ENCODE data around the gene TMC3.

The TMC3 gene

DNA sequence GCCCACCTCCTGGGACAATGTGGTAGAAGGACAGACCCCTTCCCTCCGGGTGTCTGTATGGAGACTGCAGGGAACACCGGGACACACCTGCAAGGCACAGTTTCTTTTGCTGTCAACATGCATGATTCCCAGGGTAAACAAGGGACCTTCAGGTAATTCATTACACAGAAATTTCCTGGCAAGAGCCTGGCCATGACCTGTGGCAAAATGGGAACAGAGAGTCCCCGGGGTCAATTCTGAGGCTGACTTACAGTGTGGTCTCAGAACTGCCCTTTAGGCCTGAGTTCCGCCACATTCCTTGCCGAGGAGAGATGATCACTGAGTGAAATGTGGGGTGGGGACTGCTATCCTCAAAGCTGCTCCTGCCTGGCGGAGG, 56.4 kb downstream of the TMC3 start:
- DNase-seq: no peak

DNA sequence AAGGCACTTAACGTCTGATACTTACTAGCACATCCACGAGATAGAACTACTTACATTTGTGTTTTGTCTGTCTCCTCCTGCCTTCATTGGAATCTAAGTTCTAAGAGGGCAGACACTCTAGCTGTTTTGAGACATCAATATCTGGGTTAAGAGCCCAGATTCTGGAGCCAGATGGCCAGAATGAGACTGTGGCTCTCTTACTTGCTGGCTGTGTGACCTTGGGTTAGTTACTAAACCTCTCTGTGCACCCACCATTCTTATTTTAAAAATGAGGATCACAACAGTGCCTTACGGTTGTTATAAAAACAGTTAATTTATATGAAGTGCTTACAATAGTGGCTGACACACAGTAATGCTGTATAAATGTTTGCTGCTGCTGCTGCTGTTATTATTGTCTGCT, 57.7 kb downstream of the TMC3 start:
- no peak for DNase-seq

DNA sequence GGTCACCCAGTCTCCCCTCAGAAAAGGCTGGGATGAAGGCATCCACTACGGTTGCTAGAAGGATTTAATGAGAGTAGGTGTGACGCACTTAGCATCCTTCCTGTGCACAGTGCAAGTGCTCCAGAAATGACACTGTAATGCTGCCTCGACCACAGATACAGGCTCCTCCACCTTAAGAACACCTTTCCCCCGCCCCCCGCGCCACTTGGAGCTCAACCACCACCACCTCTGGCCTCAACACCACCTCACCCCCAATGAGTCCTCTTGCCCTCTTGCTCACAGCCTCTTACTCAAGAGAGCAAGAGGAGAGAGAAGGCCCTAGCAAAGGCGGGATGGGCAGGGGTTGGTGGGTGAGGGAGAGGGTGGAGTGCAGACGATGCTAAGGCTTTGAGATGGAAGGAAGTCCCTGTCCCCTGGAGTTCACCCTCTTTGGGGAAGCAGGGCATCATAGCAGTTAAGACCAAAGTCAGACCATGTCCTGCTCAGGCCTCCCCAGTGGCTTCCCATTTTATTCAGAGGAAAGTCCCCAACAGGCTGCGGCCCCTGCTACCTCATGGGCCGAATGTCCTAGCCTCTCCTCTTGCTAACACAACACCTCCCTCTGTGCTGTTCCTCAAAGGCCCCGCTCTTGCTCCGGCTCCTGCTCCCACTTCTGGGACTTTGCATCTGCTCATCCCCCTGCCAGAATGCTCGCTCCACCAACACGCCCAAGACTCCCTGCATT, 58.4 kb downstream of the TMC3 start:
- DNase-seq: no peak

DNA sequence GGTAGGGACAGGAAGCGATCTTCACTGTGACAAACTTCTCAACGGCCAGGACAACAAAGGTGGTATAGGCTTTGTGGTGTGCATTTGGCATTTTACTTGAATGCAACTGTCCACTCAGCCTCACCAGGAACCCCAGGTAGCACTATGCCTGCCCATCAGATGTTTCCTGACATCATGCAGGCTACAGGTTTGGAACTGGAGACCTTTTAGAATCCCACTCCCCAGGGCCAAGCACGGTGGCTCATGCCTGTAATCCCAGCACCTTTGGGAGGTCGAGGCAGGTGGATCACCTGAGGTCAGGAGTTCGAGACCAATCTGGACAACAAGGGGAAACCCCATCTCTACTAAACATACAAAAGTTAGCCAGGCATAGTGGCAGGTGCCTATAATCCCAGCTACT, 59.6 kb downstream of the TMC3 start:
- no peak for DNase-seq

GRCh38 chr15:81313686-81314085, 60.3 kb downstream of the TMC3 start:
- DNase-seq: no peak

DNA sequence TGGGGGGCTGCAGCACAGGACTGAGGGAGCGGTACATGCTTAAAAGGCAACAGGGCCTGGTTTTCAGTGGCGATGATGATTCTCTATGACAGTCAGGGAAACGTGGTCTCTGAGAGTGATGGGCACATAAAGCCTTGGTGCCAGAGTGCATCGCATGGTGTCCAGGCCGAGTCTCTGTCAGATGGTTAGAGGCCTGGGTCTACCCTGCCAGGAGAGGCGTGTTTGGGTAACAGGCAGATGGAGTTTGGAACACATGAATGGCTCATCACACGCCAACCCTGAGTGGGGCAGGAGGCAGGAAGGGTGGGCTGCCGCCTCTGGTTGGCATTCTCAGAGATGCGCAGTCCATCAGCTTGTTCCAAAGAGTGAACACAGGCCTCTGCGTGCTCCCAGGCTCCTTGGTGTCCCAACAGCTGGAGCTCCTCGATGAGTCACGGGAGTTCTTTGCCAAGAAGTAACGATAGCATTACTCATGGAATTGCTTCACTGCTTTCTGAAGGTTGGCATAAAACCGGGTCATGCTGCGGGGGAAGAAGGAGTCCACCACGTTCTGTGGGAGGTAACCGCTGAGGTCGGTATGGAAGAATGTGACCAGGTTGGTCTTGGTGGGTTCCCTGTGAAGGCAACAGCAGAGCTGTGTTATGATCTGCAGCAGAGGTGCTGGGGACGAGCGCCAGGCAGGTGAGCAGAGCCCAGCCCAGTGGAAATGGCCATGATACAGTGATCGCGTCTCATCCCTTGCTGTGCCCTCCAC, 61.0 kb downstream of the TMC3 start:
- DNase-seq: no peak

GRCh38 chr15:81311752-81312464, 62.1 kb downstream of the TMC3 start:
- DNase-seq: no peak

DNA sequence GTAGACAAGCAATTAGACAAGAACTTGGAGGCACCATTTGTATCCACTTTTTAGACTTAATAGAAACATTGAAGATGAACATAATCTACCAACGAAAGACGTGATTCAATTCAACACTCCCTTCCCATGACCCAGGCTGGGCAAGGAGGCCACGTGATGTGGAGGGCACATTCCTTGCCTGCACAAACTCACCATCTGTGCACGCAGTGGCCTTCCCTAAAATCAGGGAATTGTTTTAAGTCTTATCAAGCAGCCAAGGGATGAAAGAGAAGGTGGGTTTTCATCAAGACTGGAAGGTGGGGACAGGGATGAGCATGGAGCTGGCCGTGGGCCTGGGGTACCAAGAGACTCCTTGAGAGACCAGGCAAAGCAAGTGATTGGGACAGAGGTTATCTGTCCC, 63.5 kb downstream of the TMC3 start:
- no peak for DNase-seq

- no peak for DNase-seq
These were observed 64.2 kb downstream of the TMC3 start for GRCh38 chr15:81309647-81310450.

GRCh38 chr15:81308260-81308659, 65.8 kb downstream of the TMC3 start:
- no peak for DNase-seq

DNA sequence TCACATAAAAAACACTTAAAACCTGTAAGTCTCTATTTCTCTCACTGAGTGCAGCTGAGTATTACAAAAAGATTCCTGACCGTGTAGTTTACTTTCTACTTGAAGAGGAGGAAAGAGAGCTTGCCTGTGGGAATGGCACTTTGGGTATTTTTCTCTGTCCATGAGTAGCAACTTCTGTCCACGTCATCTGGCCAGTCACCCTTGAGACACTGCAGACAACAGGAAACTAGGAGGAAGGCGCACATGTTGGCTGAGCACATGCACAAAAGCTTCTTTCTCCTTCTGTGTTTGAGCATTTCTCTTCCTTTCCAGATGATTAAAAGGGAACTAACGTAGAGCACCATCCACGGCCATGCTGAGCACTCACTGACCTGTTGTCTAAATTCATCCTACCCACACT, 69.8 kb downstream of the TMC3 start:
- no peak for DNase-seq

DNA sequence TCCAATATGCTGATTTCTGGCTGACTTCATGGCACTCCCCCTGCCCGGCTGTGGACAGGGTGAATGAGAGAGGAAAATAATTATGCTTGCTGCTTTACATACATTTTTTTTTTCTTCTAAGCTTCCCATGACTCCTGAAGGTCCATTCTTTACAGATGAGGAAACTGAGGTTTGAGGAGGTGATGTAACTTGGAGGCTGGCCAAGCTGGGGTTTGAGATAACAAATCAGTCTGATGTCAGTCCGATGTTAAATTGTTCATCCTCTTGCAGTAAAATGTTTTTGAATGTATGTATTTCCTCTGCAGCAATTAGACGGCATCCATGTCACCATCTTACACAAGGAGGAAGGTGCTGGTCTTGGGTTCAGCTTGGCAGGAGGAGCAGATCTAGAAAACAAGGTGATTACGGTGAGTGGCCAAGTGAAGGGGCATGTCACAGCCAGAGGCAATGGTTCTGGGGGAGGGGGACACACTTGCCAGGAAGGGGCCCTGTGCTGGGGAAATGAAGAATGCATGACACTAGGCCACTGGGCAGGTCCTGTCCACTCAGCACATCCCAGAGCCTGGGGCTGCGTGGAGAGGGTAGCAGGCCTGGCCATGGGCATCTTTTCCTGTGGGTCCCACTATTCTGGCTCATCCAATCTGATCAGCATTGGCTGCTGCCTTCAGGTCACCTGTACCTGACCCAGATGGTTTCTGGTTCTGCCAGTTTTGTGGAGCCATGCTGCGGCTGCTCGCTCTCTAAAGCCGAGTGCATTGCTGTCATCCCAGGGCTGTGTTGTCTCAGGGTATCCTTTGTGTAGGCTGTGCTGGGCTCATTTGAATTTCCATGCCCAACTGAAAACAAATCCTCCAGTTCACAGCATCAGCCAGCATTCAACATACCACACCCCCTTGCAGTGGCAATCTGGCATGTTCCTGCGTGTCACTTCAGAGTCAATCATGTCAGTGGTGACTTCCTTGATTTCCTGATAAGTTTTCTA, 70.5 kb downstream of the TMC3 start:
- DNase-seq: no peak

DNA sequence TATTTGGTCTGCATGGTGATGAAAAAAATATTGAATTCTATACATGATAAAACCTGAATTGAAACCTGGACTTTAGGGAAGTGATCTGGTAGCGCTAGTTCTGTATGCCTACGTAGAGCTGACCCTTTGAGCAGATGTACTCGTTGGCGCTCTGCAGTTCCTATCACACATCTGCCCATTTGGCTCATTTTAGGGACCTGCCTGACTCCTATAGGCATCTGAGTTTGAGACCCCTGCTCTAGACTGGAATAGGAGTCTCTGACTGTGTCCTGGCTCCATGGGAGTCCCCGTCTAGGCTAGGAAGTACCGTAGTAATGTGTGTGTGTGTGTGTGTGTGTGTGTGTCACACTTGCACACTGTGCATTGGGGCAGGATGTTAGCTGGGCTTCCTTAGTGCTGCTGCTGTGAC, 71.3 kb downstream of the TMC3 start:
- no peak for DNase-seq

- no peak for DNase-seq
These were observed 72.1 kb downstream of the TMC3 start for GRCh38 chr15:81301815-81302399.

DNA sequence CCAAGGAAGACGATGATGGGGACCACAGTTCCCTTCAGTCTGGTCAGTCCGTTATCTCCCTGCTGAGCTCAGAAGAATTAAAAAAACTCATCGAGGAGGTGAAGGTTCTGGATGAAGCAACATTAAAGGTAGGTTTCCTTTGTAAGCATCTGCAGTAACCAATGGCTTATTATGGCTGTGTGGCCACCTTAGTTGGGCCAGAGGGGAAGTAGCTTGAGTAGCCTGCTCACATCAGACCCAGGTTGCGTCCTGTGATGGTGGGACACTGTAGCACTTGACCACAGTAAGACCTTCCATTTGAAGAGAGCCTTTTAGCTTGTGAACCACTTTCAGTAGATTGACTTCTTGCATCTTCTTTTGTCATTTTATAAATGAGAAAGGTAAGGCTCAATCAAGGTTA, 72.6 kb downstream of the TMC3 start:
- DNase-seq: no peak

DNA sequence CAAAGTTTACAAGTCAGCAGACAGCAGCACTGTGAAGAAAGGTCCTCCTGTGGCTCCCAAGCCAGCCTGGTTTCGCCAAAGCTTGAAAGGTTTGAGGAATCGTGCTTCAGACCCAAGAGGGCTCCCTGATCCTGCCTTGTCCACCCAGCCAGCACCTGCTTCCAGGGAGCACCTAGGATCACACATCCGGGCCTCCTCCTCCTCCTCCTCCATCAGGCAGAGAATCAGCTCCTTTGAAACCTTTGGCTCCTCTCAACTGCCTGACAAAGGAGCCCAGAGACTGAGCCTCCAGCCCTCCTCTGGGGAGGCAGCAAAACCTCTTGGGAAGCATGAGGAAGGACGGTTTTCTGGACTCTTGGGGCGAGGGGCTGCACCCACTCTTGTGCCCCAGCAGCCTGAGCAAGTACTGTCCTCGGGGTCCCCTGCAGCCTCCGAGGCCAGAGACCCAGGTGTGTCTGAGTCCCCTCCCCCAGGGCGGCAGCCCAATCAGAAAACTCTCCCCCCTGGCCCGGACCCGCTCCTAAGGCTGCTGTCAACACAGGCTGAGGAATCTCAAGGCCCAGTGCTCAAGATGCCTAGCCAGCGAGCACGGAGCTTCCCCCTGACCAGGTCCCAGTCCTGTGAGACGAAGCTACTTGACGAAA, 74.3 kb downstream of the TMC3 start:
- DNase-seq: no peak

GRCh38 chr15:81299156-81299555, 74.9 kb downstream of the TMC3 start:
- DNase-seq: no peak

DNA sequence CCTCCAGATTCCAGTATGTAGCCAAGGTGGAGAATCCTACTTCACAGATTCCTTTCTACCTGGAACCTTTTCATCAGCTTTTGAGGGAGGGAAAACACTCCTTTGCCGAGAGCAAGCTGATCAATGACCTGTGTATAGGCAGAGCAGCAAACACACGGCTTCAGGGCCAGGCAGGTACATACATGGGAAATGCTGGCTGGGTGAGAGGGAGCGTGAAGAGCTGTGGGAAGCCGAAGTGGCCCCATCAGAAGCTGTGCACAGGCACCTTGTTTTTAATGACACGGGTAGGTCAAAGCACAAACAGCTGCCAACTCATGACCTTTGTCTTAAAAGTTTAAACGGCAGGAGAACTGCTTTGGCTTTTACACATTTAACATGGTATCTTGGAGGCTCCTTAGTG, 75.4 kb downstream of the TMC3 start:
- no peak for DNase-seq

- DNase-seq: no peak
These were observed 76.1 kb downstream of the TMC3 start for GRCh38 chr15:81297603-81298575.

- no peak for DNase-seq
These were observed 76.9 kb downstream of the TMC3 start for GRCh38 chr15:81297147-81297572.

All from NCI-H524 treated with DMSO at 0.1 percent for 48 hours (cell line).